HG02852 (cell line): ENCODE data around the gene MACO1.
"Not testable (repeated sequence)": the region's sequence is repeated elsewhere in the genome, so short reads cannot be mapped to it uniquely, and the experiment has no call there.

Experiments used
- ATAC-seq: cut with Tn5 transposase; IDR thresholded peaks from one replicate; pipeline ENCODE4 v1.9.1; 2021; ENCODE audit warnings: mild to moderate bottlenecking, moderate library complexity; ENCODE audit not compliant: unreplicated experiment

MACO1 gene

GRCh38 chr1:25484533-25484932, 53.8 kb downstream of the MACO1 start:
- no peak for ATAC-seq

DNA sequence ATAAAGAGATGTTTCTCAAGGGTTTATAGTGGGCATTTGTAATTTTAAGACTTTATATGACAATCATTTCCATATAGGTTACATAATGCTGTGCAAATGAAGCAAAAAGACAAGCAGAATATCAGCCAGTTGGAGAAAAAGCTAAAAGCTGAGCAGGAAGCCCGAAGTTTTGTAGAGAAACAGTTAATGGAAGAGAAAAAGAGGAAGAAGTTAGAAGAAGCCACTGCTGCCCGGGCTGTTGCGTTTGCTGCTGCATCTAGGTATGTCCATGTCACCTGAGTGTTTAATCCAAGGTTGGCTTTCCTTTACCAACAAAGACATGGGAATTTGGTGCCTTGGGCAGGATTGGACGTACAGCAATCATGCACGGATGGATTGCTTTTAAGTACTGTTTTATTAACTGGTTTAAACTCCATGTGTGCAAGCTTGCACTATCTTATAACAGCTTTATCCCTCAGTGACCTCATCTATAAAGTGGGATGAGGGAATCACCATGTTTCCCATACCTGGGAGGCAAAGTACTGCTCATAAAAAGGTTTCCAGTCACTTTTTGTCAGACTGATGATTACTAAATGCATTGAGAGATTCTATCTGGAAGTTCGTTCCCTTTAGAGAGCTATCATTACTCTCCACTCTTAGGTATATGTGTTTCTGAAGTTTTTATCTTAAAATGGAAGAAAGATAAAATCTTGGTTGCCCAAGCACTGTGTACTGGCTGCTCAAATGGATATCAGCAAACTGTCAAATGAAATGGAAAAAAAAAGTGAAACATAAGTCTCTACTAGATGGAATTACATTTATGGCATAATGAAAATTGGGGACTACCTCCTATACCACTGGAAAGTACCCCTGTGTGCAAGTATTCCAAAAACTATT, 55.1 kb downstream of the MACO1 start:
- no peak for ATAC-seq

- ATAC-seq: no peak
These were observed 55.9 kb downstream of the MACO1 start for GRCh38 chr1:25486602-25487001.

- ATAC-seq: no peak
These were observed 56.9 kb downstream of the MACO1 start for GRCh38 chr1:25487628-25488027.

- no peak for ATAC-seq
These were observed 61.6 kb downstream of the MACO1 start for GRCh38 chr1:25492323-25492722.

GRCh38 chr1:25494952-25495351, 64.3 kb downstream of the MACO1 start:
- ATAC-seq: no peak

GRCh38 chr1:25500694-25501093, 70.0 kb downstream of the MACO1 start:
- ATAC-seq: no peak

DNA sequence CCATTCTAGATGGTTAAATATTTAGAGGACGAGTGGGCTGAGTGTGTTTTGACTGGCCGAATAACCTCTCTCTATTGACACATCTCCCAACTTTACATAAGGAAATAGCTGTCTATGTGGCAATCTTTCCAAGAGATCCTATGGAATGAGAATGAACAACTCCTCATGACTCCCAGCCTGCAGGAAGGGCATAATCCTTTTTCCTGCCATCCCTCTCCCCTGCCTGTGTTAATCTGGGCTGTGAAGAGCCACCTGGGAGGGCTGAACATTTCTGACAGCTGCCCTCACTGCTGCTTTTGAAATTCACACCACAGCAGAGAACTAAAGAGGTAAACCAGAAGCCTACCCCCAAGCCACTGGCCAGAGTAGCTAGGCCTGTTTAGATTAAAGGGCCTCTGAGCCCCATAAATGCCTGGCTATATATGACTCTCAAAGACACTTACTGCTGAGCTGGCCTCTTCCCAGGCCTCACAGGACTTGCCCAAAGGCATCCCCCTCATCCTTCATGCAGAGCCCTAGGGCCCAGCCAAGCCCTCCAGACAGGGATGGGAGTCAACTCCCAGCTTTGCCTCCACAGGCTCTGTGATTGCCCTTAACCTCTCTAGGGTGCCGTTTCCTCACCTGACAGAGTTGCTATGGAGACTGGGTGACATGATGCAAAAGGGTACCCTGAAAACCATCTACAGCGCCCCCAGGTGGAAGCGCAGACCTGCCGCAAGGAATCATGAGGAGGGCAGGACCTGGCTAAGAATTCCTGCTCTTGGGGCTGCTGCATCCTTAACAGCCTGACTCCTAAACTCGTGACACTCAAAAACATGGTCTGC, 70.8 kb downstream of the MACO1 start:
- no peak for ATAC-seq

DNA sequence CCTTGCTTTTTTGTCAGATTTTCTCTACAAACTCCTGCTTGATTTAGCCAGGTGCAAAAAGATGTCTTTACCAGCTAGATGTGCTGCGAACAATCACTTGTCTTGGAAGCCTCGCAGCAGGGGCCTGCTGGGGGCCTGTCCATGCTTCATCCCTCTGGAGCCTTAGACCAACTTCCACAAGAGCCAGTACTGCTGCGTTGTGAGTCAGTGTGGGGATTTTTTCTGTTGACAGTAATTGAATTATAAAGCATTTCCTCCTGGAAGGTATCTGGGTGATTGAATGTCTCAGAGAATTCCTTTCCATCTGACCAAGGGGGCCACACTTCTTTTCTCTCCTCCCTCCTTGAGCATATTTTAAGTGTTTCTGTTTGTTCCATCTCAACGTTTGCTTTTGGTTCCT, 72.3 kb downstream of the MACO1 start:
- no peak for ATAC-seq

DNA sequence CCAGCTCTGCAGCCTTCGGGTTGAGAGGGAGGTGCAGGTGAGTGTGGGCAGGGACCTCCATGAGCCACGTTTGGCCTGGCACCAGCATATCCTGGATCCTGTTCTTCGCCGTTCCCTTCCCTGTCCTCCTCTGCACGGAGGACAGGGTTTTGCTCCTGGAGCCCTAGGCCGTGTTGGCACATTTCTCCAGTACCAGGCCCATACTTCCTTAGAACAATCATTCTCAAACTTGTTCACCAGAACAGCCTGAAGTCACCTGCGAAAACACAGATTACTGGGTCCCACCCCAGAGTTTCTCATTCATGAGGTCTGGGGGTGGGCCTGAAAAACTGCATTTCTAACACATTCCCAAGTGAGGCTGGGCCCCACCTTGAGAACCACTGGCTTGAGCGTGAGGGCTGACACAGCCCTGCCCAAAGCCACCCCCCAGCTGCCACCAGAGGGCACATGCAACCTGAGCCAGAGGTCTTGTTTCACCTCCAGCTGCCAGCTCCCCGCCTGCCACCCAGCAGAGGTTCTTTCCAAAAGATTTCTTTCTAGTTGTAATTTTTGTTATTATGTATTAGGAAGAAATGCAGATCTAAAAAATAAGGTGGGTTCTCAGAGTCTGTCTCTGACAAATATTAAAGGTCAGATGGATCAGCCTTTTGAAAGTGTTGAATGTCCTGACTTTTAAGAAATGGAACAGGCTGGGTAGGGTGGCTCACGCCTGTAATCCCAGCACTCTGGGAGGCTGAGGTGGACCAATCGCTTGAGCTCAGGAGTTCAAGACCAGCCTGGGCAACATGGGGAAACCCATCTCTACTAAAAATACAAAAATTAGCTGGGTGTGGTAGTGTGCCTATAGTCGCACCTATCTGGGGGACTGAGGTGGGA, 73.1 kb downstream of the MACO1 start:
- no peak for ATAC-seq

DNA sequence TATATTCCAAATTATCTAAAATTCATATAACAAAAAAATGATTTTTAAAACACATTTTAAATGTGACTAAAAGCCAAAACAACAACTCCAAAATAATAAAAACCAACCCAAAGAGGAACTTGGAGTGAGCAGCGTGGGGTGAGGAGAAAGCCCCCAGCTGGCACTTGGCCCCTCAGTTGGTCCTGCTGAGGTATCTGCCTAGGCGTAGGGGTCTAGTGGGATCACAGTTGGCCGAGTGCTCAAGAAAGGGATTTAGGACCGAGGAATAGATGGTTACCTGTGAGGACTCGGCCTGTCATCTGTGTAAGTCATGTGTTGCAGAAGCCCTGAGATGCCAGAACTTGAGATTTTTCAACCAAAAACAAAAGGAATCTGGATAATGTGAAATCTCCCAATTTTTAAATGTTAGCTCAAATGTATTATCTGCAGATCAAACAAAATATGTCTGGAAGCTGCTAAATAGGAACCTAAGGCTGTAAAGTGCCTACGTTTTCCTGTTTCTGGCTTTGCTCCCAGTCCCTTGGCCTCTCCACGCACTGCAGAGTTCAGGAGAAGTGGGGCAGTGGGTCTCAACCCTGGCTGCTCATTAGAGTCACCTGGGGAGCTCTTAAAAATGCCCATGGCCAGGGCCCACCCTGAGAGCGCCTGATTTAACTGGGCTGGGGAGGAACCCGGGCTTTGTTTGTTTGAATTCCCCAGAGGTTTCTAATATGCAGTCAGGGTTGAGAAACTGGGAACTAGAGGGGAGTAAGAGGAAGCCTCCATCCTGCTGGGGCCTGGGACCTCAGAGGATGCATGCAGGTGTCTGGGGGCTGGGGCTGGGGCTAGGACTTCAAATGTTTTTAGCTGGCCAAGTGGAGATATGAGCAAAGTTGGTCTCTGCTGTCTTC, 74.3 kb downstream of the MACO1 start:
- no peak for ATAC-seq

GRCh38 chr1:25505656-25506385, 75.1 kb downstream of the MACO1 start:
- ATAC-seq: no peak

- not testable (repeated sequence) for ATAC-seq
These were observed 76.1 kb downstream of the MACO1 start for GRCh38 chr1:25506566-25507463.

- ATAC-seq: no peak
These were observed 83.0 kb downstream of the MACO1 start for GRCh38 chr1:25513666-25514065.

GRCh38 chr1:25515033-25515432, 84.3 kb downstream of the MACO1 start:
- no peak for ATAC-seq

DNA sequence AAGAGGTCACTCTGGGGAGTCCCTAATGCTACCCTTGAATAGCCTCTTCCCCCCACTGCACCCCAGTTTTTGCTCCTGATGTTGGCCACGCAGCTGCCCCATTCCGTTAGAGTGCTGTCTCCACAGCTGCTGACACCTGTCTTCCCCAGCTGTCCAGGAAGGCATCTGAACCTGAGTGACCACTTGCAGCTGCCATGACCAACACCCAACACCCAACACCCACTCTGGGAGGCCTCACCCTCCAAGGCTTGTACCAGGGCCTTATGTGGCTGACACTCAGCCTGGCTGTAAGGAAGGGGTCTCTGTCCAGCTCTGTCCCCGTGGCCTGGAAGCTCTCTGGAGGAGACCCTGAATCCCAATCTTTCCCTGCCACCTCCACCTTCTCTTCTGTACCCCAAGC, 86.0 kb downstream of the MACO1 start:
- ATAC-seq: no peak

DNA sequence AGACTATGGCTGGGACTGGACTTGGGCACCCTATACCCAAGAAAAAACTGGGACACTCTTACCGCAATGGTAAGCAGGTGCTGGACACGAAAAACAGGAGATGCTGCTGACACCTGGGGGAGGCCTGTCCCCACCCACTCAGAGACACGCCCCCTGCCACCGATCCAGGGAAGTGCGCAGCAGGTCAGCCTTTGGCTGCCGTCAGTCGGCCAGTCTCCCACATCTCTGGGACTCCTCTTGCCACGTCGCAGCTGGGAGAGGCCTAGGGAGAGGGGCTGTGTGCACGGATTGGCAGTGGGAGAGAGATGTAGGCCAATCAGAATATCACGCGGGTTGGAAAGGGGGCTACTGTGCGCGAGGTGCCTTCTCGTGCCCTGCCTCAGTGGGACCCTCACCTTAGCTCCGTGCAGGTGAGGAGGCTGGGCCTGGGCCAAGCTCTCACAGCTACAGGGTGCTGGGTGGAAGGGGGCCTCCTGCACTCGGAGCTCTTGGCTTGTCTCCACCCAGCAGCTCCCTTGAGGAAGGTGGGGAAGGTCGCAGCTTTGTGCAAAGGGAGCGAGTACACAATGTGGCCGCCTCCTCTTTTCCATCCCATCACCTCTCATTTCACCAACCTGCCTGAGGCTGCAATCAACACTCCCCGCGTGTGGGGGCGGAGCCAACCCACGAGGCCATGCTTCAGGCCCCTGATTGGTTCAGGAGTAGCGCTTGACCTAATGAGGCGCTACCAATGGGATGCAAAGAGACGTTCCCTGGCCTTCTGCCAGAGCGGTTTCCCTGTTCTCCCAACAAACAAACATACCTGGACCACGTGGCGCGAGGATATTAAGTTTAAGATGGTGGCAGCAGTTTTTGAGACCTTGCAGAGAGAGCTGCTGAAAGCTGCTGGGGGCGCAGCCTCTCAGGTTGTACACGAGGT, 87.0 kb downstream of the MACO1 start:
- ATAC-seq: no peak
